K562 (cell line): Measurements from ENCODE around the gene FAM114A1.

Source experiments
- BHLHE40 ChIP-seq: IDR thresholded peaks from 2 replicates; pipeline ENCODE4 v1.6.1; 2011; ENCODE audit warnings: low read length, improper control_type of control experiment
- ETV6 ChIP-seq, 3 experiments: fragments of 150-350 bp in 1 of 3; sonication (generic) in 1 of 3; formaldehyde crosslinking in 1 of 3; IDR thresholded peaks; 2 replicates each; pipeline versions ENCODE4 v1.6.1 to v1.8.0; 2014 to 2022; ENCODE audit warnings: borderline replicate concordance in 2 of 3, low read depth in 2 of 3, antibody characterized with exemption in 1 of 3, low read length in 1 of 3, mild to moderate bottlenecking in 1 of 3, missing genetic modification reagents in 1 of 3
- FOS ChIP-seq: IDR thresholded peaks from 3 replicates; pipeline ENCODE4 v1.6.1; 2011; ENCODE audit not compliant: insufficient read length; ENCODE audit errors: extremely low read depth
- KAT7 ChIP-seq: sonication (generic); formaldehyde crosslinking; IDR thresholded peaks from 2 replicates; pipeline ENCODE4 v1.8.0; 2022; ENCODE audit warnings: missing genetic modification reagents, mild to moderate bottlenecking, borderline replicate concordance
- NFYB ChIP-seq: IDR thresholded peaks from 2 replicates; pipeline ENCODE4 v1.6.1; 2011; ENCODE audit warnings: mild to moderate bottlenecking, moderate library complexity; ENCODE audit not compliant: insufficient read length; ENCODE audit errors: extremely low read depth
- POLR2A ChIP-seq: fragments of 450-650 bp; conservative IDR thresholded peaks from 2 replicates; pipeline ENCODE4 v1.6.1; 2016
- ZNF274 ChIP-seq: IDR thresholded peaks from 2 replicates; pipeline ENCODE4 v1.6.1; 2011; ENCODE audit warnings: low read depth, mild to moderate bottlenecking, low read length, moderate library complexity, borderline replicate concordance
- TF ChIP-seq, protein P1 (sequence below): sonication (generic); formaldehyde crosslinking; IDR thresholded peaks from 2 replicates; pipeline ENCODE4 v1.9.0; 2022; ENCODE audit warnings: mild to moderate bottlenecking, missing genetic modification reagents
- TF ChIP-seq, protein P2 (sequence below), 3 experiments: IDR thresholded peaks in 2 of 3; conservative IDR thresholded peaks in 1 of 3; 2 replicates each; pipeline ENCODE4 v1.5.1; 2011 to 2012; ENCODE audit warnings: low read length in 3 of 3, mild to moderate bottlenecking in 3 of 3, control low read depth in 2 of 3, improper control_type of control experiment in 1 of 3, inconsistent platforms in 1 of 3, low read depth in 1 of 3, mixed read lengths in 1 of 3, moderate library complexity in 1 of 3; ENCODE audit not compliant: insufficient read depth in 2 of 3
- TF ChIP-seq, protein P3 (sequence below): fragments of 200-800 bp; sonication (Bioruptor generic); IDR thresholded peaks from 2 replicates; pipeline ENCODE4 v1.6.1; 2016; ENCODE audit warnings: missing genetic modification characterization, missing compliant biosample characterization

GRCh38 chr4:38904682-38905081 is 37.1 kb downstream of the FAM114A1 start:
- TF ChIP-seq, protein P1, sequence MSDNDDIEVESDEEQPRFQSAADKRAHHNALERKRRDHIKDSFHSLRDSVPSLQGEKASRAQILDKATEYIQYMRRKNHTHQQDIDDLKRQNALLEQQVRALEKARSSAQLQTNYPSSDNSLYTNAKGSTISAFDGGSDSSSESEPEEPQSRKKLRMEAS, result no peak
- TF ChIP-seq KAT7 (CRISPR knock-in tag) (no peak), FOS (no peak), ZNF274 (no peak), BHLHE40 (no peak), ETV6 (IDR thresholded peaks at IDR 0.05; ENCODE audit: borderline replicate concordance in 1 of 2, low read depth in 2 of 2, low read length in 1 of 2) (no peak), ETV6 (CRISPR knock-in tag; IDR thresholded peaks at IDR 0.05; ENCODE audit: borderline replicate concordance) (no peak), POLR2A (no peak), NFYB (no peak)
- TF ChIP-seq, protein P2, sequence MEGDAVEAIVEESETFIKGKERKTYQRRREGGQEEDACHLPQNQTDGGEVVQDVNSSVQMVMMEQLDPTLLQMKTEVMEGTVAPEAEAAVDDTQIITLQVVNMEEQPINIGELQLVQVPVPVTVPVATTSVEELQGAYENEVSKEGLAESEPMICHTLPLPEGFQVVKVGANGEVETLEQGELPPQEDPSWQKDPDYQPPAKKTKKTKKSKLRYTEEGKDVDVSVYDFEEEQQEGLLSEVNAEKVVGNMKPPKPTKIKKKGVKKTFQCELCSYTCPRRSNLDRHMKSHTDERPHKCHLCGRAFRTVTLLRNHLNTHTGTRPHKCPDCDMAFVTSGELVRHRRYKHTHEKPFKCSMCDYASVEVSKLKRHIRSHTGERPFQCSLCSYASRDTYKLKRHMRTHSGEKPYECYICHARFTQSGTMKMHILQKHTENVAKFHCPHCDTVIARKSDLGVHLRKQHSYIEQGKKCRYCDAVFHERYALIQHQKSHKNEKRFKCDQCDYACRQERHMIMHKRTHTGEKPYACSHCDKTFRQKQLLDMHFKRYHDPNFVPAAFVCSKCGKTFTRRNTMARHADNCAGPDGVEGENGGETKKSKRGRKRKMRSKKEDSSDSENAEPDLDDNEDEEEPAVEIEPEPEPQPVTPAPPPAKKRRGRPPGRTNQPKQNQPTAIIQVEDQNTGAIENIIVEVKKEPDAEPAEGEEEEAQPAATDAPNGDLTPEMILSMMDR (IDR thresholded peaks at IDR 0.05 in 2 of 3, conservative IDR thresholded peaks at IDR 0.05 in 1 of 3; ENCODE audit: insufficient read depth in 2 of 3, low read depth in 1 of 3, low read length in 3 of 3), result no peak
- TF ChIP-seq, protein P3, sequence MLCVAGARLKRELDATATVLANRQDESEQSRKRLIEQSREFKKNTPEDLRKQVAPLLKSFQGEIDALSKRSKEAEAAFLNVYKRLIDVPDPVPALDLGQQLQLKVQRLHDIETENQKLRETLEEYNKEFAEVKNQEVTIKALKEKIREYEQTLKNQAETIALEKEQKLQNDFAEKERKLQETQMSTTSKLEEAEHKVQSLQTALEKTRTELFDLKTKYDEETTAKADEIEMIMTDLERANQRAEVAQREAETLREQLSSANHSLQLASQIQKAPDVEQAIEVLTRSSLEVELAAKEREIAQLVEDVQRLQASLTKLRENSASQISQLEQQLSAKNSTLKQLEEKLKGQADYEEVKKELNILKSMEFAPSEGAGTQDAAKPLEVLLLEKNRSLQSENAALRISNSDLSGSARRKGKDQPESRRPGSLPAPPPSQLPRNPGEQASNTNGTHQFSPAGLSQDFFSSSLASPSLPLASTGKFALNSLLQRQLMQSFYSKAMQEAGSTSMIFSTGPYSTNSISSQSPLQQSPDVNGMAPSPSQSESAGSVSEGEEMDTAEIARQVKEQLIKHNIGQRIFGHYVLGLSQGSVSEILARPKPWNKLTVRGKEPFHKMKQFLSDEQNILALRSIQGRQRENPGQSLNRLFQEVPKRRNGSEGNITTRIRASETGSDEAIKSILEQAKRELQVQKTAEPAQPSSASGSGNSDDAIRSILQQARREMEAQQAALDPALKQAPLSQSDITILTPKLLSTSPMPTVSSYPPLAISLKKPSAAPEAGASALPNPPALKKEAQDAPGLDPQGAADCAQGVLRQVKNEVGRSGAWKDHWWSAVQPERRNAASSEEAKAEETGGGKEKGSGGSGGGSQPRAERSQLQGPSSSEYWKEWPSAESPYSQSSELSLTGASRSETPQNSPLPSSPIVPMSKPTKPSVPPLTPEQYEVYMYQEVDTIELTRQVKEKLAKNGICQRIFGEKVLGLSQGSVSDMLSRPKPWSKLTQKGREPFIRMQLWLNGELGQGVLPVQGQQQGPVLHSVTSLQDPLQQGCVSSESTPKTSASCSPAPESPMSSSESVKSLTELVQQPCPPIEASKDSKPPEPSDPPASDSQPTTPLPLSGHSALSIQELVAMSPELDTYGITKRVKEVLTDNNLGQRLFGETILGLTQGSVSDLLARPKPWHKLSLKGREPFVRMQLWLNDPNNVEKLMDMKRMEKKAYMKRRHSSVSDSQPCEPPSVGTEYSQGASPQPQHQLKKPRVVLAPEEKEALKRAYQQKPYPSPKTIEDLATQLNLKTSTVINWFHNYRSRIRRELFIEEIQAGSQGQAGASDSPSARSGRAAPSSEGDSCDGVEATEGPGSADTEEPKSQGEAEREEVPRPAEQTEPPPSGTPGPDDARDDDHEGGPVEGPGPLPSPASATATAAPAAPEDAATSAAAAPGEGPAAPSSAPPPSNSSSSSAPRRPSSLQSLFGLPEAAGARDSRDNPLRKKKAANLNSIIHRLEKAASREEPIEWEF (CRISPR knock-in tag), result no peak
